Measurements from ENCODE around the gene SPTAN1.

Gene SPTAN1

GRCh38 chr9:128577206-128577605, 24.8 kb downstream of the SPTAN1 start:
- no peak for TF ChIP-seq CTCF (IDR thresholded peaks at IDR 0.05)

GRCh38 chr9:128579194-128579593, 26.8 kb downstream of the SPTAN1 start:
- TF ChIP-seq CTCF (IDR thresholded peaks at IDR 0.05): no peak

- TF ChIP-seq CTCF (IDR thresholded peaks at IDR 0.05): no peak
Measured at GRCh38 chr9:128580731-128581130, 28.3 kb downstream of the SPTAN1 start.

GRCh38 chr9:128587453-128587852, 35.1 kb downstream of the SPTAN1 start:
- TF ChIP-seq CTCF (IDR thresholded peaks at IDR 0.05): no peak

GRCh38 chr9:128588581-128589233, 36.3 kb downstream of the SPTAN1 start:
- TF ChIP-seq CTCF (IDR thresholded peaks at IDR 0.05): no peak

GRCh38 chr9:128593039-128593438, 40.7 kb downstream of the SPTAN1 start:
- TF ChIP-seq CTCF (IDR thresholded peaks at IDR 0.05): no peak

GRCh38 chr9:128593856-128594255, 41.5 kb downstream of the SPTAN1 start:
- no peak for TF ChIP-seq CTCF (IDR thresholded peaks at IDR 0.05)

- no peak for TF ChIP-seq CTCF (IDR thresholded peaks at IDR 0.05)
Measured at GRCh38 chr9:128595471-128595870, 43.1 kb downstream of the SPTAN1 start.
